Sigmoid colon (tissue), 4 donors: Measurements from ENCODE around the gene WFDC11.

ENCODE experiments used
- EP300 ChIP-seq, 4 donors: sonication (generic); formaldehyde crosslinking; IDR thresholded peaks; one replicate each; pipeline ENCODE4 v1.6.1; 2017; ENCODE audit warnings: antibody characterized with exemption in 4 of 4
- POLR2A ChIP-seq, 2 donors: fragments of 450-650 bp; IDR thresholded peaks; one replicate each; pipeline ENCODE4 v1.6.1; 2016; ENCODE audit warnings: antibody characterized with exemption in 2 of 2, mild to moderate bottlenecking in 2 of 2, moderate library complexity in 2 of 2
- POLR2AphosphoS5 ChIP-seq, 4 donors: sonication (generic); formaldehyde crosslinking; IDR thresholded peaks; one replicate each; pipeline ENCODE4 v1.6.1; 2017; ENCODE audit warnings: antibody characterized with exemption in 4 of 4
- TF ChIP-seq, protein P1 (sequence below), 4 experiments: fragments of 450-650 bp in 3 of 4; fragments of 200-600 bp in 1 of 4; IDR thresholded peaks; one replicate each; pipeline ENCODE4 v1.5.1; 2016 to 2019; ENCODE audit warnings: antibody characterized with exemption in 4 of 4, mild to moderate bottlenecking in 3 of 4, moderate library complexity in 2 of 4

DNA sequence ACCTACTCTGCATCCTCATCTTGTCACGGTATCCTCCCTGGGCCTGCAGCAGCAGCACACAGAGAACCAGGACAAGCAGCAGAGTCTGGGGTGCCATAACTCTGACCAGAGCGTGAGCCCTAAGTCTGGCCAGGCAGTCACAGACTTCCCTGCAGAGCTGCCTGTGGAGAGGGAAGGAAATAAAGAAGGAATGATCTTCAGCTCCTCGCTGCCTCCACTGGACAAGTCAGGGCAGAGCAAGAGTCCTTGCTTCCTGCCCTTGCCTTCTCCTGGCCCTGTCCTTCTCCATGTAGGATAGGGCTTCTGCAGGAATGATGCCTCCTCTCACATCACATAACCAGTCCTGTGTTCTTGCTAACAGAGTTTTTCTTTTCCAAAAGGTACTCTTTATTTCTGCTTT lies 15.9 kb upstream of the WFDC11 start:
- TF ChIP-seq, protein P1, sequence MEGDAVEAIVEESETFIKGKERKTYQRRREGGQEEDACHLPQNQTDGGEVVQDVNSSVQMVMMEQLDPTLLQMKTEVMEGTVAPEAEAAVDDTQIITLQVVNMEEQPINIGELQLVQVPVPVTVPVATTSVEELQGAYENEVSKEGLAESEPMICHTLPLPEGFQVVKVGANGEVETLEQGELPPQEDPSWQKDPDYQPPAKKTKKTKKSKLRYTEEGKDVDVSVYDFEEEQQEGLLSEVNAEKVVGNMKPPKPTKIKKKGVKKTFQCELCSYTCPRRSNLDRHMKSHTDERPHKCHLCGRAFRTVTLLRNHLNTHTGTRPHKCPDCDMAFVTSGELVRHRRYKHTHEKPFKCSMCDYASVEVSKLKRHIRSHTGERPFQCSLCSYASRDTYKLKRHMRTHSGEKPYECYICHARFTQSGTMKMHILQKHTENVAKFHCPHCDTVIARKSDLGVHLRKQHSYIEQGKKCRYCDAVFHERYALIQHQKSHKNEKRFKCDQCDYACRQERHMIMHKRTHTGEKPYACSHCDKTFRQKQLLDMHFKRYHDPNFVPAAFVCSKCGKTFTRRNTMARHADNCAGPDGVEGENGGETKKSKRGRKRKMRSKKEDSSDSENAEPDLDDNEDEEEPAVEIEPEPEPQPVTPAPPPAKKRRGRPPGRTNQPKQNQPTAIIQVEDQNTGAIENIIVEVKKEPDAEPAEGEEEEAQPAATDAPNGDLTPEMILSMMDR (IDR thresholded peaks at IDR 0.05) = no peak
- no peak for TF ChIP-seq POLR2A (IDR thresholded peaks at IDR 0.05)
- no peak for TF ChIP-seq POLR2AphosphoS5 (IDR thresholded peaks at IDR 0.05)
- TF ChIP-seq EP300 (IDR thresholded peaks at IDR 0.05) = no peak
